Inflammatory macrophage treated with lipopolysaccharide for 4 hours (primary cell): ENCODE data around the gene TBL1X.

ENCODE experiments used
- DNase-seq: peaks from one replicate; pipeline ENCODE4 v3.0.0-alpha.2; 2020

Gene TBL1X

GRCh38 chrX:9538544-9539045 is 73.7 kb downstream of the TBL1X start:
- DNase-seq = no peak

GRCh38 chrX:9539605-9540387 is 74.9 kb downstream of the TBL1X start:
- DNase-seq = no peak

- no peak for DNase-seq
Measured at GRCh38 chrX:9542106-9542760, 77.4 kb downstream of the TBL1X start.

- no peak for DNase-seq
Measured at GRCh38 chrX:9542761-9543111, 77.9 kb downstream of the TBL1X start.

GRCh38 chrX:9555354-9555753 is 90.5 kb downstream of the TBL1X start:
- DNase-seq = peak; percentile 23

GRCh38 chrX:9557091-9557490 is 92.2 kb downstream of the TBL1X start:
- DNase-seq = peak; percentile 13

GRCh38 chrX:9557521-9557920 is 92.7 kb downstream of the TBL1X start:
- DNase-seq = no peak

- no peak for DNase-seq
Measured at GRCh38 chrX:9558615-9559014, 93.8 kb downstream of the TBL1X start.

- DNase-seq = no peak
Measured at GRCh38 chrX:9560219-9560618, 95.4 kb downstream of the TBL1X start.

- DNase-seq = no peak
Measured at GRCh38 chrX:9561199-9561598, 96.3 kb downstream of the TBL1X start.

GRCh38 chrX:9562851-9563250 is 98.0 kb downstream of the TBL1X start:
- no peak for DNase-seq

GRCh38 chrX:9566150-9566621 is 101.3 kb downstream of the TBL1X start:
- peak; percentile 1 for DNase-seq

GRCh38 chrX:9569876-9570301 is 105.0 kb downstream of the TBL1X start:
- DNase-seq = no peak

- no peak for DNase-seq
Measured at GRCh38 chrX:9573282-9574106, 108.6 kb downstream of the TBL1X start.

- no peak for DNase-seq
Measured at GRCh38 chrX:9576059-9576458, 111.2 kb downstream of the TBL1X start.

- DNase-seq = no peak
Measured at GRCh38 chrX:9577555-9577954, 112.7 kb downstream of the TBL1X start.

- DNase-seq = no peak
Measured at GRCh38 chrX:9578083-9578779, 113.4 kb downstream of the TBL1X start.

GRCh38 chrX:9581771-9582385 is 117.0 kb downstream of the TBL1X start:
- DNase-seq = no peak

- DNase-seq = no peak
Measured at GRCh38 chrX:9582956-9583355, 118.1 kb downstream of the TBL1X start.

- no peak for DNase-seq
Measured at GRCh38 chrX:9586992-9587392, 122.1 kb downstream of the TBL1X start.

GRCh38 chrX:9587642-9588041 is 122.8 kb downstream of the TBL1X start:
- DNase-seq = no peak

- no peak for DNase-seq
Measured at GRCh38 chrX:9591496-9591895, 126.6 kb downstream of the TBL1X start.
